Ammon's horn (tissue), 1 donor: ENCODE measurements around the gene BANF2.
"Not testable (repeated sequence)": the region's sequence is repeated elsewhere in the genome, so short reads cannot be mapped to it uniquely, and the experiment has no call there.

Source experiments
- DNase-seq: peaks from one replicate; pipeline ENCODE4 v3.0.0-alpha.2; 2016; ENCODE audit warnings: low spot score

The BANF2 gene

DNA sequence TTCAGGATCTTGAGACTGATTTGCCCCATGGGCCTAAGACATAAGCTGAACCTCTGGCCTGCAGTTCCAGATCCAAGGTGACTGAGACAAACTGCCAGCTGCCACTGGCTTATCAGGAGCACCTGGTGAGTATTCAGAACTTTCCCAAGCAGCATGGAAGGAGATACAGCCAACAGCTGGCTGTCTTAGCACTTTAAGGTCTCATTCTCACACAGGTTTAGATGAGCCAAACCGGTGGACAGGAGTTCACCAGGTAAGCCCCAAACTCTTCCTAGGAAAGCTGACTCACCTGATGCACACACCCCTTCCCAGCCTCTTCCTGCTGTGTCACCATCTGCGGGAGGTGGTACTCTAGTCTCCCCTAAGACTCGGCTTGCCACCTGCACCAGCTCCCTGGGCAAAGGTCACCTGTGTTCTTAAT, at the start of gene BANF2:
BANF2 (plus strand) TSS at position 36 of the 421 bp plus-strand sequence. CDS start 25,060 bp downstream, outside the sequence.
- no peak for DNase-seq

DNA sequence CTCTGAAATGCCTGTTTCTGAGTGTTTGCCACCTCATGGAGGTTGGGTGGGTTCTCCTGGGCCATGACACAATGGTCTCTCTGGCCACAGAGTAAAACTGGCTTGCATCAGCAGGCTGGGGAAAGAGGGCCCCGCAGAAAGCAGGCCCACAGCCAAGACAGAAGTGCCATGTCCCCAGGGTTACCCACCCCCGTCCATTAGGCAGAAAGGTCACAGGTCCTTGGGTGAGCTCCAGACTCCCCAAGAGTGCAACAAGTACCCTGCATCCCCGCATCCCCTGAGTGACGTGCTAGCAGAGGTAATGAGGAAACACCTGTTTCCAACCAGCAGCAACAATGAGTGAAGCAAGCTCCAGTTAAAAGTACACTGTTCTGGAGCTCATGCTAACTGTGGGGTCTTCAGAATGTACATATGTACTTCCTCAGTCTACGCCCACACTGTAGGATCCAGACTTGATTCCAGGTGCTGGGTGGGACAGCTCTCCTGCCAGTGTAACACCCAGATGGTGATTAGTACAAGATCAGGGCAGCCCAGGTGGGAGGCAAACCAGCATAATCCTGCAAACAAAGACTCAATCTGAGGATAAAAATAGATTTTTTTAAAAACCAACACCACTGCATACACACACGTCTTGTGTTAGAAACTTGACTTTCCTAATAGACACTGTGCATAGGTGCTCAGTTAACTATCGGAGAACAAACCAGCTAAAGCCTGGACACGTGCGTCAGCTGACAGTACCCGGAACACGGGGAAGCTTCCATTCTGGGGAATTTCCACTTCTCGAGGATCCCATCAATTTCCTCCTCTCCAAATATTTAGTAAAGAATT, 49.3 kb upstream of the BANF2 start:
- DNase-seq, result no peak

DNA sequence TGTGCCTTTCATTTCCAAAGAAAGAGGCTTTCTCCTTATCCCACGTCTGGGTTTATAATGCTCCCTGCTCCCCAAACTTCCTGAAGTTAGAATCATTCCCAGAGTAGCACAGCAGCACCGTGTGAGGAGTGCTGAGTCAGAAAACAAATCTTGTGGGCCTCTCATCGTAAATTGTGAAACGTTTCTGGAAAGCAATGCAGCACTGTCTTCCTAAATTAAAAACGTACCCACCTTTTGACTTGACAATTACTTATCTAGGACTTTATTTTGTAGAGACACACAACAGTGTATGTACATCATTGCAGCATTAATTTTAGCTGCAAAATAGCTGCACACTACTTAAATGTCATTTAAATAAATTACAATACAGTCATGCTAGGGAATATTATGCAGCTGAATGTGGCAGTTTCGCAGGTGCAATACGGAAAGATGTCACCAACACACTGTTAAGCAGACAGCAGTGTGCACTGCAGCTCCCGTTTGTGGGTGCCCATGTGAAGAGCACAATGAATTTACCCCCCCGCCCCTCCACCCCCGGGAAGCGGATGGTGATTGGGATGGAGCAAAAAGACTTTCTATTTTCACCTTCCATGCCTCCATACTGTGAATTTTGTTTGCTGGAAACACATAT, 48.5 kb upstream of the BANF2 start:
- DNase-seq, result no peak

DNA sequence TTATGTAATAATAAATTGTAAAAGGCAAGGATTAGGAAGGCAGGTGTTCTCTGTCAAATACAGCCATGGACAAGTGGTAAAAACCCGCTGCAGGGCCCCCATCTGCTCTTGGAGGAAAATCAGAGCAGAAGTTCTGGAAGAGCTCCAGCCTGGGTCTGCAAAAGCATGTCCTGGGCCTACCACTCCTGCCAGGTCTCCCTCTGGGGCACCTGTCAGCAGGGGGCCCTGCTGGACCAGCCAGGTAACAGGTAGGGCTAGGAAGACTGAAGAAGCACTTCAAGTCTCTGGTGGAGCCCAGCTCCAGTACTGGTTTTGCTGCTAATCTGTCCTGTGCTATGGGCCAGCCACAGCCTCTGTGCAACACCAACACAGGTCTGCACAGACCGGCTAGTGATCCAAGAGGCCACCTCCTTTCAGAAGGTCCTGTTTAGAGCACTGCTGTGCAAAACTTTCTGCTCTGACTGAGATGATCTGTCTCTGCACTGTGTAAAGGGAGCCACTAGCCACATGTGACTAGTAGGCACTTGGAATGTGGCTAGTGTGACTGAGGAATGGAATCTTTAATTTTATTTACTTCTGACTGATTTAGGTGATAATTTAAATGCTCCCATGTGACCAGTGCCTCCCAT, 47.9 kb upstream of the BANF2 start:
- DNase-seq, result no peak

DNA sequence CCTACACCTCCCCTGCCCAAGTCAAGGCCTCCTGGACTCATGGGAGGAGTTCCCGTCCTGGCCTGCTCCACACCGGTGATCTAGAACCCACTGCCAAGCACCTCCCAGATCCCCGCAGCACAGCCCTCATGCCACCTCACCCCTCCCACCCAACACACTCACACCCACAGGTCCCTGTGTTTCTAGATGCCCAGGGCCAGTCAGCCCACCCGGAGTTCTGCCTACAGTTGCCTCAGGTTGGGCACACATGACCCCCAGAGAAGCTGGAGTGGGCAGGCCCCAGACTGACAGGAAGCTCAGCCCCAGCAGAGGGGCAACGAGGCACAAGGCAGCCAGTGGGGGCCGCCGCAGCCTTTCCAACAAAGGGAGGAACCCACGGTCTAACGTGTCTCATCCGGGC, 47.4 kb upstream of the BANF2 start:
- no peak for DNase-seq

DNA sequence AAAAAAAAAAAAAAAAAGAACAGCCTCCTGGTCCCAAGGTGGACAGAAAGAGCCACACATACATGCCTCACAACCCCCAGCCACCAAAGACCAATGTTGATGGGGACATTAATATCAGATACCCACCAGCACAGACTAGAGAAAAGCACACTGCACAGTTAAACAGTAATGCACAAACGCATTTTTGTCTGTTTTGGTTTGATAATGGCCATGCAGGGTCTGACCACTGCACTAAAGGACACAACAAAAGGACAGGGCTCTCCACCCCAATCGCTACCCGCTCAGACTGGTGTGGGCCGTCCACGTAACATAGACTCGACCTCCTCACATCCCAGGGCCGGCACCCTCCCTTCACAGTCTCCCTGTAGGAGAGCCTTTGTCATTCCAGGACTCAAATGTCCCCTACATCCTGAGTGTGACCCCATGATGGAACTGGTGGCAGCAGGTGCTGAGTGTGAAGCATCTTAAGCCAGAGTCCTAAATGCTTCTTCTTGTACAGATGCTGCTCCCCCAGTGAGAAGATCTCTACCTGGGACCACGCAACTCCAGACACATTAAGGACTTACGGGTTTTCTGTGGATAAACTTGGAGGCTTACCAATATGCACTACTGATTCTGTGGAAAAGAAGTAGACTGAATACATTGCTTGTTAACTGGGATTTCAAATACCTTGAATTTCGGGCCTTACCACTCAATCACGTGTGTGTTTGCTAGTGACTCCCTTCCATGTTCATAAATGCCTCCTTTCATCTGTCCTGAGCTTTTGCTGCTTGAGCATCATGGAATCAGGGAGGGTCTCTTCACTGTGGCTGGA, 45.7 kb upstream of the BANF2 start:
- no peak for DNase-seq

DNA sequence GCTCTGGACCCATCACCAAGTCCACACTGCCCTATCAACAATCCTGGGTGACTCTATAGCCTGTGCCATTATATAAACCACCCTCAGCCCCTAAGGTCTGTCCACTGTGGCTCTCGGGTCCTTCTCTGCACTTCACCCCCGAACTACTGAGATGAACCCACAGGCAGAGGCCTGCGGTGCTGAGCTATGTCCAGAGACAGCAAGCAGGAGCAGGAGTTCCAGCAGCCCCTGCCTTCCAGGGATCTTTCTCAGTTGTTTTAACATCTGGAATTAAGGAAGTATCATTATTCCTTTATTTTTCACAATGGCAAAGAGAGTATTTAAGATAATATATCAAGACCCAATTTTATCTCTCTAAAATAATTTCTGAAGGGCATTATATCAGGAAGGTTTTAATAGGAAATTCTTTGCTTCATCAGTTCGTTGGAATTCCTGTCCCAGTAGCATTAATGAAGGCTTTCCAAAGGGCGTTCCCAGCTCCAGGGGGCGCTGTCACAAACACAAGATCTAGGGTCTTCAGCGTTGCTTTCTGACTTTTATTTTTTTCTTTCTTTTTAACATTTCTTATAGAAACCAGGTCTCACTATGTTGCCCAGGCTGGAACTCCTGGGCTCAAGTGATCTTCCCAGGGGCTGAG, 45.0 kb upstream of the BANF2 start:
- DNase-seq, result no peak

DNA sequence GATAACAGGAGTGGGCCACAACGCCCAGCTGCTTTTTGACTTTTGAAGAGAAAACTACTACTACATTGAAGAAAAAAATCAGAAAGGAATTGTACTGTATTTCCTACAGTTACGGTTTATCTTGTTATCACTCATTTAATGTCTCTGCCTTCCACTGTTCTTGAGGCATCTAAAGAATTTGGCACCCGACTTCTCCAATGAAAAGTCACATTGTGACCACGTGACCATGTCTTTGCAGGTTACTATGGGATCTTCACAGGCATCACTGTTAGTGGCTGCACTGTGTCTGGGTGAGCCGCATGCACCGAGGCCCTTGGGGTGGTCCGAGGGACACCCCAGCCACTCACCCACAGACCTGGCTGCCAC, 44.5 kb upstream of the BANF2 start:
- DNase-seq, result no peak

DNA sequence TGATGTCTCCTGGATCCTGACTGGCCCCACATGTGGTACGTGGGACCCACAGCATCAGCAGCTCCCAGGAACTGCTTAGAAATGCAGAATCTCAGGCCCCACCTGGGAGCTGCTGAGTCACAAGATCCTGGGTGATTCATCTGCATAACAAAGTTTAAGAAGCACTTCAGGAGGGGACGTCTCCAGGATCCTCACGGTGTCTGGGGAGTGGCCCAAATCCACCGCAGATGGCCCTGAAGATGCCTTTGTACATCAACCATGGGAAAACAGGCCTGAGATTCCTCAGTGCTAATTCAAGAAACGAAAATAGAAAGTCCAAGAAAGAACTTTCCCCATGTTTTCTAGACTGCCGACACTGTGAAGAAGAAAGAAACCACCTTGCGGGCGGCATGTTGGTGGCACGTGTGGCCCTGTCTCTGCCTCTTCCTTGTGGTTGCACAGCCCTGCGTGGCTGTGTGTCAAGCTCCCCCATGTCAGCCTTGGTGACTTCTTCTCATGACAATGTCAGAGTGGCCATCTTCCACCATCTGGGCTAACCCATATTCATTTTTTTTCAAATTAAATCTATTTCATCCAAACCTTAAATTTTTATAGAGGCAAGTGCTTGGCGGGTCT, 43.8 kb upstream of the BANF2 start:
- DNase-seq, result no peak

DNA sequence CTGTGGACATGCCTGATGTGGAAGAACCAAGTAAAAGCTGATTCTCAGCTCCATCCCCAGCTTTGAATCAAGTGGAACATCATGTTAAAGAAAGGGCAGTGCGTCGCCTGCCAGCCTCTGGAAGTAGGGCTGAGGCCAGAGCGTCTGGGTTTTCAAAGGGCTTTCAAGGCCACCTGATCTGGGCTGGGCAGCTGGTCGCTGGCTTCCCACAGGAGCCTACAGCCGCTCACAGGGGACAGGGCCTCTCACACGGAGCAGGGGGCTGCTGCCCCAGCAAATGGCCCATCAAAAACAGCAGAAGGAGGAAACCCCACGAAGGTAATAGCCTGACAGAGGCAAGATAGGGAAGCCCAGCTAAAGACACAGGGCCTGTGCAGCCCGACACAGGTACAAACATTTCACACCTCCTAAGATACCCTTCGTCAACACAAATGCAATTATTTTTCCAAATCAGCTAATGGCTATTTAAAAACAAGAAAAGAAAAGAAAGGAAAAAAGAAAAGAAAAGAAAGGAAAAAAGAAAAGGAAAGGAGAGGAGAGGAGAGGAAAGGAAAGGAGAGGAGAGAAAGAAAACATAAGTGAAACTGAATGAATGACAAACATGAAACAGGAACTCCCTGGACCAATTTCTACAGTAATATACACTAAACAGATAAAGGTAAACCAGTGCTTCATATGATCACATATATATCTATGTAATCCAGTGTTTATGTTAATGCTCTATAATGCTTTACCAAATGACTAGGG, 42.5 kb upstream of the BANF2 start:
- no peak for DNase-seq

DNA sequence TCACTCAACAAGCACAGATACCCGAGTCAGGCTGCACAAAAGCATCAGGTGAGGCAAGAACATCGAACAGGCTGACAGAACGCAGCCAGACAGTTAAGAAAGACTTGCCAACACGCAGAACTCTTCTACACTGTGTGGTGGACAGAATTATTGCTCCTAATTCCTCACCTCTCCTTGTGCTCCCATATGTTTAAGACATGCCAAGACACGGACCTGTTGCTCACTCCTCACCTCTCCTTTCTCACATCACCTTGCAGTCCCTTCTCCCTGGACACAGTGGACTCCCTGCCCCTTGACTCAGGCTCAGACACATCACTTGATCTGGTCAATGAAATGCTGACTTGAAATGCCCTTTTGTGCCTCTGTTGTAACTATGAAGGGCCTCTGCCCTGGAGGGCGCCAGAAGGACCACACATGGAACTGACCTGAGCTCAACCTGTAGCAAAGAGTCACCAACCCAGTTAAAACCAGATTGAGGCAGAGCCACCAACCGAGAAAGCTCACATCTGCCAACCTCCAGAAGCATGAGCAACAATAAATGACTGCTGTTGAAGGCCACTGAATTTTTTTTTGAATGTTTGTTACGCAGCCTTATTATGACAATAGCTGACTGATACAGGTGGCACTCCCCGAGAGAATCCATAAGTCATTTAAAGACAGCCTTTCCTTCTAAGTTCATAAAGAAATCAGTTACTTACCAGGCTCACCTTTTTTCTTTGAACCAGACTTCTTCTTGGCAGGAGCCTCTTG, 41.7 kb upstream of the BANF2 start:
- DNase-seq, result no peak

DNA sequence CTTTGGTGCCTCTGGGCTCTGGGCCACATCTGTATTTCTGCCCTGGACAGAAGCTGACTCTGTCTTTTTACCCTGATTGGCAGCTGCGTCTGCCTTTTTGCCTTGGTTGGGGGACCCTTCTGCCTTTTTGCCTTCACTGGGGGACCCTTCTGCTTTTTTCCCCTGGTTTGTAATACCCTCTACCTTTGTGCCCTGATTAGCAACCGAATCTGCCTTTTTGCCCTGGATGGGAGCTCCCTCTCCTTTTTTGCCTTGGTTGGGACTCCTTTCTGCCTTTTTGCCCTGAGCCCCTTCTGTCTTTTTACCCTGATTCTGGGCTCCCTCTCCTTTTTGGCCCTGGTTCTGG, 41.1 kb upstream of the BANF2 start:
- no peak for DNase-seq

DNA sequence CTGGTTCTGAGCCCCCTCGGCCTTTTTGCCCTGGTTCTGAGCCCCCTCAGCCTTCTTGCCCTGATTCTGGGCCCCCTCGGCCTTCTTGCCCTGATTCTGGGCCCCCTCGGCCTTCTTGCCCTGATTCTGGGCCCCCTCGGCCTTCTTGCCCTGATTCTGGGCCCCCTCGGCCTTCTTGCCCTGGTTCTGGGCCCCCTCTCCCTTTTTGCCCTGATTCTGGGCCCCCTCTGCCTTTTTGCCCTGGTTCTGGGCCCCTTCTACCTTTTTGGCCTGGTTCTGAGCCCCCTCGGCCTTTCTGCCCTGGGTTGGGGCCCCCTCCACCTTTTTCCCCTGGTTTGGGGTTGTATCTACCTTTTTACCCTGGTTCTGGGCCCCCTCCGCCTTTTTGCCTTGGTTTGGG, 40.4 kb upstream of the BANF2 start:
- DNase-seq, result not testable (repeated sequence)

DNA sequence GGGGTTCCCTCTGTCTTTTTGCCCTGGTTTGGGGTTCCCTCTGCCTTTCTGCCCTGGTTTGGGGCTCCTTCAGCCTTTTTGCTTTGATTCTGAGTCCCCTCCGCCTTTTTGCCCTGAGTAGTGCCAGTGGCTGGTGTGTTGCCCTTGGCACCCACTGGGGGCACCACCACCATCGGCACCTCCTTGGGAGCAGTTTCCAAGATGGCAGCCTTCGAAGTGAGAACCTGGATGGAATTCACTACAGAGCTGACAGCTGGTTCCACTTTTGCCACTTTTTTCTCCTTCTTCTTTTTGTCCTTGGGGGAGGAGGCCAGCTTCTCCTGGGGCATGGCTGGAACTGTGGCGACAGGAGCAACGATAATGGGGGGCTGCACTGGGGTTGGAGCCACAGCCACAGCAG, 40.0 kb upstream of the BANF2 start:
- DNase-seq, result no peak

DNA sequence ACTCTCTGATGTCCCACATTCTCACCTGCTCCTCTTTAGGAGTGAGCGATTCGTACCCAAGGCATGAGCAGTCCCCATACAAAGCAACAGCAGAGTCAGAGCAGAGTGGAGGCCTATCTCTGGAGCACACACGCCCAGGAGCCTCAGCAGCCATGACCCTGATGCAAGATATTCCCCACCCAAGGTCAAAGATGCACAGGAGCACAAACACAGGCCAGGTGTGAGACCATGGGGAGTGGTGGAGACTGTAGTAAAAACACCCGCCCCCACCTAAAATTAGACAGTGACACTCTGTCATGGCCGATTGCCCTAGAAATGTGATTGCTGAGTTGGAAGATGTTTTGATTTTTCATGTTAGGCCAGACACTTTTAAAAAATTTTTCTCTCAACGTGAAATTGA, 39.1 kb upstream of the BANF2 start:
- no peak for DNase-seq

DNA sequence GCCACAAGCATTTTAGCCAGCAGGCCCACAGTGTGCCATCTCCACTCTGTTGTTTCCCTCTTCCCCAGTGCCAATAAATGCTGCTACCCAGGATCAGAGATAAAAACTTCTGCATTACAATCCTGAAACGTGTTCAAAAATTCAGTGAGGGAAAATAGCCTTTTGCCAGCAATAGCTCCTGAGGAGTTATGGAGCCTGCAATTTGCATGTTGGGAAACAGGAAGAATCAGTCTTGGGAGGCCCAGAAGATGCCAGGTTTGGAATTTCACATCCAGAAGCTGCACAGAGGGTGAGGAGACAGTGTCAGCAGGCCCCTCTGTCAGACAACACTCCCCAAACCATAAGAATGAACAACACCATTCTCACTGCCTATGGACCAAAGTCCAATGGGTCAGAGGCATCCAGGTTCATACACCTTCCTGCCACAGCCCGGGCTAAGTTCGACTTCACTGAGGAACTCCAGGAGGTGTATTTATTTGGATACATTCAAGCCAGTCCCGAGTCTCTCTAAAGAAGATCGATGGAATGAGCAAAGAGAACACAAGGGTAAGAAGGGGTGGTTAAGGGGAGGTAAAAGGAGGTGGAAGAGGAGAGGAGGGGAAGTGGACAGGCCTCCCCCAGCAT, 38.5 kb upstream of the BANF2 start:
- DNase-seq, result no peak

DNA sequence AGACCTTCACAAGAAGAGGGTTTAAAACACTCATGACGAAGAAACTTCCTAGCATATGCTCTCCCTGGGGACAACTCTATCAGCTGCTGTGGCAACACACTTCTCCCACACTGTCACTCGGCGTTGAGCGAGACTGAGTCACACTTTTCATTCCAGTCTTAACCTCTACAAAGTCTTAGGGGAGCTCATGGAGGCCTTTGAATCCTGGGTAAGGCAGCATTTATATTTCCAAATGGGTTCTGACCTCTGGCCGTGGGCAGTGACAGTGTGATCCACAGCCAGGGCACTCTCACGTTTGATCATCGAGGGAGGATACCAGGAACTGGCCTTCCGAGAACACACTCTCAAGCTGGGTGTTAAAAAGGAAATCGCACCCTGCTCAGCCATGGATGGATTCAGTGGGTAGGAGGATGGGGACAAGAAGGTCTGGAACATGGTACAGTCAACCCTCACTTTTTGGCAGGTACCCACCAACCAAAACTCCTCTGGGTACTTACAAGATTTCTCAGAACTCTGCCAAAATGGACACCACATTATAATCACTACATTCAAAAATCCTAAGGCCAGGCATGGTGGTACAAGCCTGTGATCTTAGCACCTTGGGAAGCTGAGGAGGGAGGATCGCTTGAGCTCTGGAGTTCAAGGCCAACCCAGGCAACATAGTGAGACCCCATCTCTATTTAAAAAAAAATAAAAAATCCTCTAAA, 37.3 kb upstream of the BANF2 start:
- peak; percentile 45 for DNase-seq

DNA sequence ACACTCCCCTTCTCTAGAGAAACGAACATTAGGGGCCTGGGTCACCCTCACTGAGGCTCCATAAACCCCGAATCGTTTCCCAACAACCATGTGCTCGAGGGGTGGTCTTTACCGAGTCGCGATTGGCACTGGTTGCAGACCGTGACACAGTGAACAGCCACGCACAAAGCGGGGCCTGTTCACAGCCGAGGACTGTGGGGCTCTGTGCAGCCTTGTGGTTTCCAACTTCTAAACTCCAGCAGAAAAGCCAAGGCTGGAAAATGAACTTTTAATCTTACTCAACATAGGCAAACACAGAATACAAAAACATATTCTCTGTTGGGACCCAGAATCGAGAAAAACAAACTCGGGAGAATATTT, 36.7 kb upstream of the BANF2 start:
- DNase-seq, result peak; percentile 64

DNA sequence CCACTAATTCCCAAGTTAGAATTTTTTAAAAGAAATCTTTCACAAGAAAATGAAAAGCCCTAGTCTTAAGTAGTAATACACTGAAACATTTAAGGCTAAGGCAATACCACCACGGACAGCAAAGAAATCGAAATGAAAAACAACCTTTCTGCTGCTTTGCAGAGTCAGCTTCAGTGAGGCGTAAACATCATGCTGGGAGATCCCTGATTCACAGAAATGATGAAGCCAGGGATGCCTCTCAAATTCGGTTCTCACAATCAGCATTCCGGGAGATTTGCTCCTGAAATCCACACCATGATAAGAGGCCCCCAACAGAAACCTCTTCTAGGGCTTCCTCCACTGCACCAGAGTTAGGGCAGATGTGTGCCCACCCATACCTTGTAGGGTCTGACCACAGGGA, 36.3 kb upstream of the BANF2 start:
- DNase-seq, result no peak
